Activated naive CD4-positive, alpha-beta T cell treated with anti-CD3 and anti-CD28 coated beads, Interleukin-2, amount 50 U/mL, for 24 hours (primary cell): Measurements from ENCODE around the gene RAB17.

ENCODE experiments used
- H3K27ac Mint-ChIP-seq: one replicate; pipeline ENCODE4 v1.8.0; 2021; ENCODE audit warnings: mild to moderate bottlenecking, mixed read lengths
- H3K27me3 Mint-ChIP-seq: one replicate; pipeline ENCODE4 v1.8.0; 2021; ENCODE audit warnings: mixed read lengths
- H3K36me3 Mint-ChIP-seq: one replicate; pipeline ENCODE4 v1.8.0; 2021; ENCODE audit warnings: mixed read lengths
- H3K4me1 Mint-ChIP-seq: one replicate; pipeline ENCODE4 v1.8.0; 2021; ENCODE audit warnings: mixed read lengths
- H3K4me3 Mint-ChIP-seq: one replicate; pipeline ENCODE4 v1.8.0; 2021; ENCODE audit warnings: mild to moderate bottlenecking, mixed read lengths
- H3K9me3 Mint-ChIP-seq: one replicate; pipeline ENCODE4 v1.8.0; 2021; ENCODE audit warnings: mixed read lengths

Gene RAB17, protein sequence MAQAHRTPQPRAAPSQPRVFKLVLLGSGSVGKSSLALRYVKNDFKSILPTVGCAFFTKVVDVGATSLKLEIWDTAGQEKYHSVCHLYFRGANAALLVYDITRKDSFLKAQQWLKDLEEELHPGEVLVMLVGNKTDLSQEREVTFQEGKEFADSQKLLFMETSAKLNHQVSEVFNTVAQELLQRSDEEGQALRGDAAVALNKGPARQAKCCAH

DNA sequence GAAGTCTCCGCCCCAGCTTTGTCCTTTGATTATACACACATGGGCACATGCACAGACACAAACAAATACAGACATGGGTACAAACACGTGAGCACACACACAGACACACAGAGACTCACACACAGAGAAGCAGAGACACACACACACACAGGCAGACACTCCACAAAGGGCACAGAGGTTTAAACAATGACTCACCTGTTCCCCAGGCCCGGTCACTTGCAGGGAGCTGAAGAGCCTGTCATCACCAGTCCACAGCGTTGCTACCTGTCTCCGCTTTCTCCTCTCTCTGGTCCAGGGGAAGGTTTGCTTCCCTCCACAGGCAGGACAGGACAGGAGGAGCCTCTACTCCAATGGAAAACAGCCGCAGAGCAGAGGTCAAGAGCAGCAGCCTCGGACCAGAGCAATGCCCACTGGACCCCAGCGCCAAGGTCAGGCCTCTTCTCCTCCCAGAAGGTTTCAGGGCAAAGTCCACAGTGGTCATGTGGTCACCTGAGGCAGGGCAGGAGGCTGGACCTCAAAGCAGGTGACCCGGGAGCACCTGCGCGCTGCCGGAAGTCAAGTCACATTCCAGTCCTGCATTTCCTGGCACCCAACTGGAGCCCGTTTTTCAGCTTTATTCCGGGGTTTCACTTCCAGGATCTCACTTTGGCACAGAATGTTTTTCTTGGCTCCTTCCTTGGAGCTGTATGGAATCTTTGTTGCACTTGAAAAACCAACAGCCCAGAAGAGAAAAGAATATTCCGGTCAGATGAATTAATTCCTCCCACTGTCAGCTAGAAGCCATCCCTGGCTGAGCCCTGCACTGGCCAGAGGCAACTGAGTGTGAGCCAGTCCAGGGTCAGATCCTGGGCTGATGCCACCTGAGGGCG, at the start of gene RAB17:
TSS of gene RAB17 (minus strand) at position 463 of the 869 bp plus-strand sequence. CDS start 4,580 bp downstream, outside the sequence.
- H3K9me3 Mint-ChIP-seq, result no peaks in the 10 kb centered on the region
- no peak within 1 kb of the TSS for H3K4me3 Mint-ChIP-seq
- H3K36me3 Mint-ChIP-seq, result no peaks in the 10 kb centered on the region
- H3K27ac Mint-ChIP-seq, result no peak within 1 kb of the TSS
- no peaks in the 10 kb centered on the region for H3K27me3 Mint-ChIP-seq
- H3K4me1 Mint-ChIP-seq, result peaks cover 12% of the 10 kb centered on the region

DNA sequence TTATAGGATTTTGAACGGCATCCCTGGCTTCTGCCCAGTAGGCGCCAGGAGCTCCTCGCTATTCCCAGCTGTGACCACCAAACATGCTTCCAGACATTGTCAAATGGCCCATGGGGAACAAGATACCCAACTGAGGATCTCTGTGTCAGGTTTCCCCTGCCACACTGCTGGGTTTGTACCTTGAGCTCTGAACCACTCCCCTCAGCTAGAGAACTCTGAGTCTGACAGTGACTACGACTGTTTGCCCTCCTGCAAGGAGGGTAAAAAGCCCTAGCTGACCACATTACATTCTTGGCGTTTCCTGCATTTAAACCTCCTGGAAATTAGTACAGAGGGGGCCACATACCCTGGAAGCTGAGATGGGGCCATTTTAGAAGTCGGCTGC, 49.3 kb upstream of the RAB17 start:
- peaks cover 8% of the 10 kb centered on the region for H3K4me1 Mint-ChIP-seq
- peaks cover 3% of the 10 kb centered on the region for H3K9me3 Mint-ChIP-seq
- no peak overlapping the region for H3K27ac Mint-ChIP-seq
- peaks cover 4% of the 10 kb centered on the region for H3K36me3 Mint-ChIP-seq
- H3K4me3 Mint-ChIP-seq, result no peak overlapping the region
- H3K27me3 Mint-ChIP-seq, result no peaks in the 10 kb centered on the region

DNA sequence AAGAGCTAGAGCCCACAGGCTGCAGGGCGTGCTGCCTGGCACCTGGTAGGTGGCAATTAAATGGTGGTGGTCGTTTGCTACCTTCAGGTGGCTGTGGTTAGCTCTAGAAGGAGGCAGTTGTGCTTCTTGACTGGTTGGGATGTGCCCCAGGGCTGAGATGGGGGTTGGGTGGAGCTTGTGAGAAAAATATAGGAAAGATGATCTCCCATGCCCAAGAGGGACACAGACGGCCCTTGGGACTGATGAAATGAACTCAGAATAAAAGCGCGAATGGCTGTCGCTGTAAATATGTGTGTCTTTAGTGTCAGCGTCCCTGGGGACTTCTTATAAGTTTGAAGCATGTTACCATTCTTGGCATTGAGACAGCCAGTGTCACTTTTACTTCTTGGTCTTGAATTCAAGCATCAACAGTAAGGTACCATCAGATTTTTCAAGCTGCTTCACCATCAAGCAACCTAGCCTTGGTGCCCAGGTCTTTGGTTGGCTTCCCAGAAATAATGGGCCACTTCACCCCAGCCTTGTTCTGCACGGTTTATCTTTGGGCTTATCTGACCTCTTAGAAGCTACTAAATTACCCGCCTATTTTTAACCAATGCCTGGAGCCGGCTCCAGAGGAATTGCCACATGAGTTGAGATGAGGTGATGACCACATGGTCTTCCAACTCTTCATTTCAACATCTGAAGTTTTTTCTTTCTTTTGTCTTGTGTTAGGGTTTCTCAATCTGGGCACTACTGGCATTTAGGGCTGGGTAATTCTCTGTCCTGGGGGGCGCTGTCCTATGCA, 48.7 kb upstream of the RAB17 start:
- Mint-ChIP-seq H3K27ac (no peak overlapping the region), H3K36me3 (peaks cover 8% of the 10 kb centered on the region), H3K27me3 (no peaks in the 10 kb centered on the region), H3K9me3 (peaks cover 6% of the 10 kb centered on the region), H3K4me3 (no peak overlapping the region), H3K4me1 (peaks cover 8% of the 10 kb centered on the region)

GRCh38 chr2:237638176-237638575, 47.6 kb upstream of the RAB17 start:
- Mint-ChIP-seq H3K27ac (no peak overlapping the region), H3K36me3 (peaks cover 8% of the 10 kb centered on the region), H3K27me3 (no peaks in the 10 kb centered on the region), H3K4me3 (no peak overlapping the region), H3K9me3 (peaks cover 6% of the 10 kb centered on the region), H3K4me1 (peaks cover 8% of the 10 kb centered on the region)

- peaks cover 6% of the 10 kb centered on the region for H3K9me3 Mint-ChIP-seq
- no peaks in the 10 kb centered on the region for H3K27me3 Mint-ChIP-seq
- H3K4me1 Mint-ChIP-seq, result peaks cover 8% of the 10 kb centered on the region
- H3K27ac Mint-ChIP-seq, result no peak overlapping the region
- H3K4me3 Mint-ChIP-seq, result no peak overlapping the region
- H3K36me3 Mint-ChIP-seq, result peaks cover 8% of the 10 kb centered on the region
Measured at GRCh38 chr2:237637429-237638135, 47.0 kb upstream of the RAB17 start.

DNA sequence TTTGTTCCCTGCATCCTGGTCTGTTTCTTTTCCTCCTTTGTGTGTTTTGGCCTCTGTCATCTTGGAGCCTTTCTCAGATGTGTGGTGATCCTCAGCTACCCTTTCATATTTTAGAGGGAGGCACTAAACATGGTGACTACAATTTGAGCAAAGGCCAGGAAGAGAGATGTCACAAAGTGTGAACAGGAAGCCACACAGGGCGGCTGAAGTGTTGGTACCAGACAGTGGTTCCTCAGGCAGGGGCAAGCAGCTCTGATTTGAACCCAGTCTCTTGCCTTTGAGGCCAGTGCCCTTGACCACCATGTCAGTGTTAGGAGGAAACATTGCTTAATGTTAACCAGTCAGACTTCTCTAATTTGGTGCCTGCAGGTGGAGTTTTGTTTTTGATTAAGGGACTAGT, 46.0 kb upstream of the RAB17 start:
- Mint-ChIP-seq H3K4me1 (peaks cover 8% of the 10 kb centered on the region), H3K36me3 (peaks cover 8% of the 10 kb centered on the region), H3K27ac (no peak overlapping the region), H3K27me3 (no peaks in the 10 kb centered on the region), H3K9me3 (peaks cover 6% of the 10 kb centered on the region), H3K4me3 (no peak overlapping the region)

- peaks cover 27% of the 10 kb centered on the region for H3K4me1 Mint-ChIP-seq
Measured at GRCh38 chr2:237633061-237633561, 42.6 kb upstream of the RAB17 start.

GRCh38 chr2:237631801-237632585, 41.5 kb upstream of the RAB17 start:
- Mint-ChIP-seq H3K9me3 (peaks cover 6% of the 10 kb centered on the region), H3K27ac (no peak overlapping the region), H3K4me3 (no peak overlapping the region), H3K27me3 (peaks cover 3% of the 10 kb centered on the region), H3K4me1 (peaks cover 28% of the 10 kb centered on the region), H3K36me3 (peaks cover 7% of the 10 kb centered on the region)

More at GRCh38 chr2:237633061-237633561, 42.6 kb upstream of the RAB17 start:
- Mint-ChIP-seq H3K4me3 (no peak overlapping the region), H3K27ac (no peak overlapping the region), H3K27me3 (peaks cover 3% of the 10 kb centered on the region), H3K36me3 (peaks cover 7% of the 10 kb centered on the region), H3K9me3 (peaks cover 6% of the 10 kb centered on the region)

- Mint-ChIP-seq H3K4me1 (peaks cover 28% of the 10 kb centered on the region), H3K4me3 (no peak overlapping the region), H3K27ac (no peak overlapping the region), H3K36me3 (peaks cover 7% of the 10 kb centered on the region), H3K27me3 (peaks cover 4% of the 10 kb centered on the region), H3K9me3 (peaks cover 6% of the 10 kb centered on the region)
Measured at GRCh38 chr2:237631007-237631785, 40.7 kb upstream of the RAB17 start.

DNA sequence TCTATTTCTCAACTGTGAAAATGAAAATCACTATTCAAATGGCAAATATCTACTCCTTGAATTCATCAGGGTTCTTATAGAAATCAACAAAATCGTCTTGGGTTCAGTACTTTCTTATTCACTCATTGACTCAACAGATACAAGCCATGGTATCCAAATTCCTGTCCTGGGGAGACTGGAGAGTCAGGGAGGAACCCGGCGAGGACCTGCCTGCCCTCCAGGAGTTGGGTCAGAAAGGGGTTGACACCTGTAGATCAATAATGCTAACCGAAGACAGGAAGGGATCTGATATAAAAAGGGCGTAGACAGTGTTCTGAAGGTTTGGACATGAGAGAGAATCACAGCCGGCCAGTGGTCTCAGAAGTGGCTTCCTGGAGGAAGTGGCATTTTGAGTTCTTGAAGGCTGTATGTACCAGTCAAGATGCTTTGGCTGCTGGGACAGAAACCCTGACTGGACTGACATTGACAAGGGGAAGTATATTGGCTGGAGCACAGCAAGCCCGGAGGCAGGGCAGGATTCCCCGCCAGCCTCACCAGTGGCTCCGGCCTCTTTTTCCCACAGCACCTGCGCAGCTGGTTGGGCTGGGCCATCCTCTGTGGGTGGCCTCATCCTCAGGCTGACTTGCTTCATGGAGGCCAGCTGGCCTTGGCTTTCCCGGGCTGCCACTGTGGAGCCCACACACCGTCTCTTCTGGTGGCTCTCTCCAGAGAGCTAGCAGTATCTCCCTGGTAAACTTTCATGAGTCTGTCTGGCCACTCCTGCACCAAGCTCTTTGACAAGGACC, 39.9 kb upstream of the RAB17 start:
- Mint-ChIP-seq H3K4me3 (no peak overlapping the region), H3K27me3 (peaks cover 4% of the 10 kb centered on the region), H3K4me1 (peaks cover 28% of the 10 kb centered on the region), H3K27ac (no peak overlapping the region), H3K36me3 (peaks cover 7% of the 10 kb centered on the region), H3K9me3 (peaks cover 6% of the 10 kb centered on the region)

- H3K36me3 Mint-ChIP-seq, result peaks cover 4% of the 10 kb centered on the region
- H3K9me3 Mint-ChIP-seq, result peaks cover 2% of the 10 kb centered on the region
- H3K27me3 Mint-ChIP-seq, result peaks cover 4% of the 10 kb centered on the region
- H3K27ac Mint-ChIP-seq, result no peak overlapping the region
- no peak overlapping the region for H3K4me3 Mint-ChIP-seq
- peaks cover 28% of the 10 kb centered on the region for H3K4me1 Mint-ChIP-seq
Measured at GRCh38 chr2:237629739-237630138, 39.2 kb upstream of the RAB17 start.

GRCh38 chr2:237629188-237629534, 38.6 kb upstream of the RAB17 start:
- H3K27me3 Mint-ChIP-seq, result peaks cover 4% of the 10 kb centered on the region

More at GRCh38 chr2:237629188-237629534, 38.6 kb upstream of the RAB17 start:
- peaks cover 28% of the 10 kb centered on the region for H3K4me1 Mint-ChIP-seq
- H3K4me3 Mint-ChIP-seq, result no peak overlapping the region
- peaks cover 2% of the 10 kb centered on the region for H3K36me3 Mint-ChIP-seq
- H3K27ac Mint-ChIP-seq, result no peak overlapping the region
- no peaks in the 10 kb centered on the region for H3K9me3 Mint-ChIP-seq
